ENCODE data around the gene ORC5.
"Not testable (repeated sequence)": the region's sequence is repeated elsewhere in the genome, so short reads cannot be mapped to it uniquely, and the experiment has no call there.

The ORC5 gene

DNA sequence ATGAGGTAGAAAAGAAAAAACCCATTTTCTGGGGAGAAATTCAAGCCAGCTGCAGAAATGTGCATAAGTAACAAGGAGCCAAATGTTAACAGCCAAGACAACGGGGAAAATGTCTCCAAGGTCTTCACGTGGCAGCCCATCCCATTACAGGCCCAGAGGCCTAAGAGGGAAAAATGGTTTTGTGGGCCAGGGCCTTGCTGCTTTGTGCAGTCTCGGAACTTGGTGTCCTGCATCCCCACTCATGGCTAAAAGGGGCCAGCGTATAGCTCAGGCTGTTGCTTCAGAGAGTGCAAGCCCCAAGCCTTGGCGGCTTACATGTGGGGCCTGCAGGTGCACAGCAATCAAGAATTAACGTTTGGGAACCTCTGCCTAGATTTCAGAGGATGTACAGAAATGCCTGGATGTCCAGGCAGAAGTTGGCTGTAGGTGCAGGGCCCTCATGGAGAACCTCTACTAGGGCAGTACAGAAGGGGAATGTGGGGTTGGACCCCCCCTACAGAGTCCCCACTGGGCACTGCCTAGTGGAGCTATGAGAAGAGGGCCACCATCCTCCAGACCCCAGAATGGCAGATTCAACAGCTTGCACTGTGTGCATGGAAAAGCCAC lies 9.0 kb downstream of the ORC5 start:
- DNase-seq (ENCODE audit: low read depth): no peak
- in situ Hi-C loops (cut with HindIII; ENCODE audit: low sequenced_read_pairs): no loop called here

DNA sequence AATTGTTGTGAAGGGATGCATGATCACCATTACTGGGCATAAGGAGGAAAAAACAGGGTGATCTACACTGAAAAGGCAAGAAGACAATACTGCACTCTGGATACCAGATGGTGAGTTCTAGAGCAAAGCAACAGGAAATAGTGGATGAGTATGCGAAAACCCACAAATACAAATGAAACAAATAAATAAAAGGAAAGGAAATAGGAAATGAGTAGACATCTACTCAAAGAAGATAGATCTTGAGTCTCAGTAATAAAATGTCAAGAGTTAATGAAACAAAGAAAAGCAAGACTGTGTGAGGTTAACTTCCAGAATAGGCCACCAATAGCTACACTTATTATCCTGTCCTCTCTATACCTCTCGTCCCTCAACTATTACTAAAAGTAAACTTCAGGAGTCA lies 11.7 kb downstream of the ORC5 start:
- DNase-seq (ENCODE audit: low read depth): no peak
- TF ChIP-seq, protein P1, sequence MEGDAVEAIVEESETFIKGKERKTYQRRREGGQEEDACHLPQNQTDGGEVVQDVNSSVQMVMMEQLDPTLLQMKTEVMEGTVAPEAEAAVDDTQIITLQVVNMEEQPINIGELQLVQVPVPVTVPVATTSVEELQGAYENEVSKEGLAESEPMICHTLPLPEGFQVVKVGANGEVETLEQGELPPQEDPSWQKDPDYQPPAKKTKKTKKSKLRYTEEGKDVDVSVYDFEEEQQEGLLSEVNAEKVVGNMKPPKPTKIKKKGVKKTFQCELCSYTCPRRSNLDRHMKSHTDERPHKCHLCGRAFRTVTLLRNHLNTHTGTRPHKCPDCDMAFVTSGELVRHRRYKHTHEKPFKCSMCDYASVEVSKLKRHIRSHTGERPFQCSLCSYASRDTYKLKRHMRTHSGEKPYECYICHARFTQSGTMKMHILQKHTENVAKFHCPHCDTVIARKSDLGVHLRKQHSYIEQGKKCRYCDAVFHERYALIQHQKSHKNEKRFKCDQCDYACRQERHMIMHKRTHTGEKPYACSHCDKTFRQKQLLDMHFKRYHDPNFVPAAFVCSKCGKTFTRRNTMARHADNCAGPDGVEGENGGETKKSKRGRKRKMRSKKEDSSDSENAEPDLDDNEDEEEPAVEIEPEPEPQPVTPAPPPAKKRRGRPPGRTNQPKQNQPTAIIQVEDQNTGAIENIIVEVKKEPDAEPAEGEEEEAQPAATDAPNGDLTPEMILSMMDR (IDR thresholded peaks at IDR 0.05; ENCODE audit: low read depth, low read length, missing control alignments): no peak
- H3K4me3 ChIP-seq (ENCODE audit: low read depth, low read length): no peak overlapping the region
- in situ Hi-C loops (cut with HindIII; ENCODE audit: low sequenced_read_pairs): no loop called here

More for the DNA sequence above, 9.0 kb downstream of the ORC5 start:
- TF ChIP-seq, protein P1 (IDR thresholded peaks at IDR 0.05; ENCODE audit: low read depth, low read length, missing control alignments): no peak
- no peak overlapping the region for H3K4me3 ChIP-seq (ENCODE audit: low read depth, low read length)

DNA sequence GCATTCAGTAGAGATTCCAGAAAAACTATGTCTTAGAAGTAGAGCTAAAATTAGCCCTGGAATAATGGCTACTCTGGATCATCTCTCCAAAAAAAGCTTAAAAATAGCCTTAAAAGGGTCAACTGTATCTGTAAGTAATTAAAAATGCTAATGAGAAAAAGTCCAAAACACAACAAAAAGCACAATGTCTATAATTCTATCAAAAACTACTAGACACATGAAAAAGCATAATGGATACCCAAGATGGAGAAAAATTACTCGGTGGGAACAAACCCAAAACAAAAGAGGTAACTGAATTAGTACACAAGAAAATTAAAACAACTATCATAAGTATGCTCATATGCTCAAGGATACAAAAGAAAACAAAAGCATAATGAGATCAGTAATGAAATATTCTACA lies 15.4 kb downstream of the ORC5 start:
- no peak for DNase-seq (ENCODE audit: low read depth)
- TF ChIP-seq, protein P1 (IDR thresholded peaks at IDR 0.05; ENCODE audit: low read depth, low read length, missing control alignments): no peak
- in situ Hi-C loops (cut with HindIII; ENCODE audit: low sequenced_read_pairs): no loop called here
- H3K4me3 ChIP-seq (ENCODE audit: low read depth, low read length): no peak overlapping the region

DNA sequence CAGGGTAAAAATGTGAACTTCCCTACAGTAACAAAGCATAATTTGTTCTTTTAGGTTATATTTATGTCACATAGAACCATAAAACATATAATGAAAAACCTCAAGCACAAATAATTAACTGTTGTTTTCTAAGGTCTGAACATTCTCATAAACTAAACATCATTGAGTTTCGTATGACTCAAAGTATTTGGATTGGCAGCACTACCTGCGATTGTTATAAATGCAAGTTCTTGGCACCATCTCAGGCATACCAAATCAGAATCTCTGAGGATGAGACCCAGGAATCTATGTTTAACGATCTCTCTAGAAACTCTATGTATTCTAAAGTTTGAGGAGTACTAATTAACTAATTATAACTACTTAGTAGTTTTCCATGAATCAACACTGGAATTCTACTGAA lies 22.5 kb downstream of the ORC5 start:
- no peak overlapping the region for H3K4me3 ChIP-seq (ENCODE audit: low read depth, low read length)
- TF ChIP-seq, protein P1 (IDR thresholded peaks at IDR 0.05; ENCODE audit: low read depth, low read length, missing control alignments): no peak
- in situ Hi-C loops (cut with HindIII; ENCODE audit: low sequenced_read_pairs): no loop called here
- DNase-seq (ENCODE audit: low read depth): no peak

DNA sequence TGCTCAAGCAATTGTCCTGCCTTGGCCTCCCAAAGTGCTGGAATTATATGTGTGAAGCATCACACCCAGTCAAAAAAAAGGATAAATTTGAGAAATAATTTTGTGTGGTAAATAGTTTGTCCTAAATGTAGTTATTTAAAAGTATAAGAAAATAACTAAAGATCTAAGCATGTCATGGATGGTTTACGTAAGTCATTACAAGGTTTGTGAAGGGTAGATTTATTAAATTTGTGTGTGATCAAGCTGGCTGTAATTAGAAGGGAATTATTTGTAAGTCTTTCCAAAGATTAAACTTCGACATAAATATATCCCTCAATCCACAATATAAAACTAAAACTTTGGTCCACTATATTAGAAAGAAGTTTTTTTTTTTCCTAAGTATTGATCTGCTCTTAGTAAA lies 28.6 kb downstream of the ORC5 start:
- TF ChIP-seq, protein P1 (IDR thresholded peaks at IDR 0.05; ENCODE audit: low read depth, low read length, missing control alignments): no peak
- DNase-seq (ENCODE audit: low read depth): no peak
- H3K4me3 ChIP-seq (ENCODE audit: low read depth, low read length): no peak overlapping the region
- in situ Hi-C loops (cut with HindIII; ENCODE audit: low sequenced_read_pairs): no loop called here

DNA sequence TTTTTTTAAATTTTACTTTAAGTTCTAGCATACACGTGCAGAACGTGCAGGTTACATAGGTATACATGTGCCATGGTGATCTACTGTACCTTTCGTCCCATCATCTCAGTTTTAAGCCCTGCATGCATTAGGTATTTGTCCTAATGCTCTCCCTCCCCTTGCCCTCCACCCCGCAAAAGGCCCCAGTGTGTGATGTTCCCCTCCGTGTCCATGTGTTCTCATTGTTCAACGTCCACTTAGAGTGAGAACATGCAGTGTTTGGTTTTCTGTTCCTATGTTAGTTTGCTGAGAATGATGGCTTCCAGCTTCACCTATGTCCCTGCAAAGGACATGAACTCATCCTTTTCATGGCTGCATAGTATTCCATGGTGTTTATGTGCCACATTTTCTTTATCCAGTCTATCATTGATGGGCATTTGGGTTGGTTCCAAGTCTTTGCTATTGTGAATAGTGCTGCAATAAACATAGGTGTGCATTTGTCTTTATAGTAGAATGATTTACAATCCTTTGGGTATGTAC lies 30.2 kb downstream of the ORC5 start:
- DNase-seq (ENCODE audit: low read depth); in situ Hi-C loops (cut with HindIII; ENCODE audit: low sequenced_read_pairs): not testable (repeated sequence)

DNA sequence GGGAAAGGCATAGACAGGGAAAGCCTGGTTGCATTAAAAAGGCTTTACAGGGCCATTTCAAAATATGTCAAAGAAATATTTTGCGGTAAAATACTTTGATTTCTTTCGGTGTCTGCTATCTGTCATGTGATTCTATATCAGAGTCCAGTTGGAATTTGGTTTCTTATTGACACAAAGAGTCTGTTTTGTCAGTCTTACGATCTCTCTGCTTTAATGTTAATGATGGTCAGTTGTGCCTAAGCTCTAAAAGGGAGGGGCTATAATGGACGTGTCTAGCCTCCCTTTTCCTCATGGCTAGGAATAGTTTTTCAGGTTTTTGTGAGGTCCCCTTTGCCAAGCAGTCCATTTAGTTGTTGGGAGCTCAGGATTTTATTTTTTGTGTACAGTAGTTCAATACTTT lies 31.5 kb downstream of the ORC5 start:
- DNase-seq (ENCODE audit: low read depth): no peak
- TF ChIP-seq, protein P1 (IDR thresholded peaks at IDR 0.05; ENCODE audit: low read depth, low read length, missing control alignments): no peak
- in situ Hi-C loops (cut with HindIII; ENCODE audit: low sequenced_read_pairs): no loop called here
- no peak overlapping the region for H3K4me3 ChIP-seq (ENCODE audit: low read depth, low read length)

More for the DNA sequence above, 30.2 kb downstream of the ORC5 start:
- not testable (repeated sequence) for H3K4me3 ChIP-seq (ENCODE audit: low read depth, low read length)
